Thymus (tissue), 11 donors: ENCODE measurements around the gene ECE2. TPM values are rescaled to one million over a fixed set of nuclear protein-coding genes. Genes with fewer than 3 reads are reported as not detected.

ENCODE experiments used
- DNase-seq, 9 donors: peaks; one replicate each; pipeline ENCODE4 v3.0.0-alpha.2; 2013; ENCODE audit warnings: low spot score in 9 of 9, low read depth in 6 of 9, missing footprints in 1 of 9
- H3K27ac ChIP-seq, 2 donors: one replicate each; pipeline ENCODE4 v1.5.1; 2013; ENCODE audit warnings: control low read depth in 1 of 2, low read depth in 1 of 2, low read length in 1 of 2, mild to moderate bottlenecking in 1 of 2, moderate library complexity in 1 of 2
- H3K27me3 ChIP-seq, 2 donors: one replicate each; pipeline ENCODE4 v1.5.1; 2013; ENCODE audit warnings: low read length in 1 of 2; ENCODE audit not compliant: control insufficient read depth in 2 of 2, insufficient read depth in 1 of 2
- H3K36me3 ChIP-seq, 2 donors: one replicate each; pipeline ENCODE4 v1.5.1; 2013; ENCODE audit warnings: low read length in 1 of 2, mild to moderate bottlenecking in 1 of 2, moderate library complexity in 1 of 2; ENCODE audit not compliant: control insufficient read depth in 2 of 2, insufficient read depth in 2 of 2
- H3K4me1 ChIP-seq, 2 donors: one replicate each; pipeline ENCODE4 v1.5.1; 2013; ENCODE audit warnings: low read length in 2 of 2; ENCODE audit not compliant: control insufficient read depth in 2 of 2, insufficient read depth in 2 of 2
- H3K4me3 ChIP-seq, 2 donors: one replicate each; pipeline ENCODE4 v1.5.1; 2013; ENCODE audit warnings: low read length in 2 of 2, control low read depth in 1 of 2, mild to moderate bottlenecking in 1 of 2
- H3K9me3 ChIP-seq, 2 donors: one replicate each; pipeline ENCODE4 v1.5.1; 2013; ENCODE audit warnings: low read length in 1 of 2, mild to moderate bottlenecking in 1 of 2; ENCODE audit not compliant: control insufficient read depth in 2 of 2, insufficient read depth in 1 of 2
- WGBS: extraction: QIAGEN DNeasy Blood & Tissue Kit; methylation state at CpG from one replicate; pipeline ENCODE4 v1.1.7; 2013; 5-methylcytosine and 5-hydroxymethylcytosine counted together
- polyA plus RNA-seq: library from polyadenylated mRNA; stranded (reverse); fragments of 200-250 nt; gene quantifications from one replicate; pipeline ENCODE4 v1.2.3, GENCODE V29; 2013
- total RNA-seq: library from RNA; stranded (reverse); fragments of 120-200 nt; gene quantifications from one replicate; pipeline ENCODE4 v1.2.4, GENCODE V29; 2013
- donor health status: healthy.

Gene ECE2
- total and polyA plus RNA-seq, 2 donors, result not detected

GRCh38 chr3:184314700-184315542 lies 39.1 kb downstream of the ECE2 start:
- Histone ChIP-seq H3K4me1 (peaks cover 12 to 20% of the 10 kb centered on the region in 2 donors), H3K27me3 (no peaks in the 10 kb centered on the region), H3K4me3 (peak overlapping the region; percentile 74 to 96), H3K36me3 (peaks cover 25 to 30% of the 10 kb centered on the region in 2 donors), H3K9me3 (no peaks in the 10 kb centered on the region), H3K27ac (peak overlapping the region; percentile 67 to 91)
- WGBS, result 2% methylated on average over 89 of the region's 89 CpGs
- DNase-seq, result peak in 3 of 9 donors; percentile 26 to 56 (median 48)

DNA sequence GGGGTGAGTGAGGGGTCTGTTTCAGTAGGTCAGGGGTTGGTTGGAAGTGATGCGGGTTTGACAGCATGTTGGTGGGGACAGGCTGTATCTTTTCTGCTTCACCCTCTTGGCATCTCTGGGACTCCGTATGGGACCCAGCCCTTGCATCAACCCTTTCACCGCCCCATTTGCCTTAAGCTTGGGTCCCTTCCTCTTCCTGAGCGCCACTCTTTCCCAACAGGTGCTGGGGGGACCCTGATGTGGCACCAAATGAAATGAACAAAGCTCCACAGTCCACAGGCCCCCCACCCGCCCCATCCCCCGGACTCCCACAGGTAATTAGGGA lies 39.7 kb downstream of the ECE2 start:
- WGBS, result 61% methylated on average over 6 of the region's 6 CpGs
- Histone ChIP-seq H3K4me3 (peak overlapping the region; percentile 74 to 96), H3K36me3 (peaks cover 27 to 35% of the 10 kb centered on the region in 2 donors), H3K27ac (peak overlapping the region; percentile 67 to 91), H3K27me3 (no peaks in the 10 kb centered on the region), H3K4me1 (peaks cover 12 to 20% of the 10 kb centered on the region in 2 donors), H3K9me3 (no peaks in the 10 kb centered on the region)
- no peak for DNase-seq

GRCh38 chr3:184315871-184316661 lies 40.2 kb downstream of the ECE2 start:
- peak overlapping the region; percentile 74 to 96 for H3K4me3 ChIP-seq
- no peak for DNase-seq
- peaks cover 33 to 41% of the 10 kb centered on the region in 2 donors for H3K36me3 ChIP-seq
- H3K9me3 ChIP-seq, result no peaks in the 10 kb centered on the region
- WGBS, result 89% methylated on average over 16 of the region's 16 CpGs
- H3K27me3 ChIP-seq, result no peaks in the 10 kb centered on the region
- peak overlapping the region in 1 of 2 donors; percentile 21 for H3K27ac ChIP-seq
- H3K4me1 ChIP-seq, result peaks cover 12 to 20% of the 10 kb centered on the region in 2 donors

GRCh38 chr3:184316792-184317191 lies 41.0 kb downstream of the ECE2 start:
- Histone ChIP-seq H3K4me1 (peaks cover 12 to 20% of the 10 kb centered on the region in 2 donors), H3K36me3 (peaks cover 40 to 48% of the 10 kb centered on the region in 2 donors), H3K27ac (no peak overlapping the region), H3K4me3 (no peak overlapping the region), H3K9me3 (no peaks in the 10 kb centered on the region), H3K27me3 (no peaks in the 10 kb centered on the region)
- WGBS, result 94% methylated on average over 7 of the region's 7 CpGs
- DNase-seq, result no peak

DNA sequence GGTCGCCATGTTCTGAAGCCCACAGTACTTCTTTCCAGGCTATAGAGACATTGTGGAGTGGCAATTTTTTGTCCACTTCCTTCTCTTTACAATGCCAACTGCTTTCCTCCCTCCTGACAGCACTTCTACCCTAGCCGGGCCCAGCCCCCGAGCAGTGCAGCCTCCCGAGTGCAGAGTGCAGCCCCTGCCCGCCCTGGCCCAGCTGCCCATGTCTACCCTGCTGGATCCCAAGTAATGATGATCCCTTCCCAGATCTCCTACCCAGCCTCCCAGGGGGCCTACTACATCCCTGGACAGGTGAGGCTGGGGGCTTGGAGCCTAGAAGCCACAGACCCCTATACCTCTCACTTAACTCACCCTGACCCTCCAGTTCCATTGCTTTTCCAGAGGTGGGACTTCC lies 41.4 kb downstream of the ECE2 start:
- no peaks in the 10 kb centered on the region for H3K9me3 ChIP-seq
- peaks cover 44 to 52% of the 10 kb centered on the region in 2 donors for H3K36me3 ChIP-seq
- peaks cover 12 to 20% of the 10 kb centered on the region in 2 donors for H3K4me1 ChIP-seq
- H3K27ac ChIP-seq, result no peak overlapping the region
- 93% methylated on average over 5 of the region's 5 CpGs for WGBS
- no peak overlapping the region for H3K4me3 ChIP-seq
- no peaks in the 10 kb centered on the region for H3K27me3 ChIP-seq
- no peak for DNase-seq

- Histone ChIP-seq H3K27ac (no peak overlapping the region), H3K36me3 (peaks cover 72 to 80% of the 10 kb centered on the region in 2 donors), H3K4me1 (peaks cover 12 to 20% of the 10 kb centered on the region in 2 donors), H3K4me3 (no peak overlapping the region), H3K9me3 (no peaks in the 10 kb centered on the region), H3K27me3 (no peaks in the 10 kb centered on the region)
- 65% methylated on average over 4 of the region's 4 CpGs for WGBS
- no peak for DNase-seq
Measured at GRCh38 chr3:184320104-184320445, 44.3 kb downstream of the ECE2 start.

DNA sequence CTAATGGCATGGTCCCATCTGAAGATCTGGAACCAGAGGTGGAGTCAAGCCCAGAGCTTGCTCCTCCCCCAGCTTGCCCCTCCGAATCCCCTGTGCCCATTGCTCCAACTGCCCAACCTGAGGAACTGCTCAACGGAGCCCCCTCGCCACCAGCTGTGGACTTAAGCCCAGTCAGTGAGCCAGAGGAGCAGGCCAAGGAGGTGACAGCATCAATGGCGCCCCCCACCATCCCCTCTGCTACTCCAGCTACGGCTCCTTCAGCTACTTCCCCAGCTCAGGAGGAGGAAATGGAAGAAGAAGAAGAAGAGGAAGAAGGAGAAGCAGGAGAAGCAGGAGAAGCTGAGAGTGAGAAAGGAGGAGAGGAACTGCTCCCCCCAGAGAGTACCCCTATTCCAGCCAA lies 45.8 kb downstream of the ECE2 start:
- Histone ChIP-seq H3K4me1 (peaks cover 2 to 4% of the 10 kb centered on the region in 2 donors), H3K27ac (no peak overlapping the region), H3K4me3 (no peak overlapping the region), H3K27me3 (no peaks in the 10 kb centered on the region), H3K9me3 (no peaks in the 10 kb centered on the region), H3K36me3 (peaks cover 85 to 93% of the 10 kb centered on the region in 2 donors)
- WGBS, result 99% methylated on average over 5 of the region's 5 CpGs
- DNase-seq, result no peak

DNA sequence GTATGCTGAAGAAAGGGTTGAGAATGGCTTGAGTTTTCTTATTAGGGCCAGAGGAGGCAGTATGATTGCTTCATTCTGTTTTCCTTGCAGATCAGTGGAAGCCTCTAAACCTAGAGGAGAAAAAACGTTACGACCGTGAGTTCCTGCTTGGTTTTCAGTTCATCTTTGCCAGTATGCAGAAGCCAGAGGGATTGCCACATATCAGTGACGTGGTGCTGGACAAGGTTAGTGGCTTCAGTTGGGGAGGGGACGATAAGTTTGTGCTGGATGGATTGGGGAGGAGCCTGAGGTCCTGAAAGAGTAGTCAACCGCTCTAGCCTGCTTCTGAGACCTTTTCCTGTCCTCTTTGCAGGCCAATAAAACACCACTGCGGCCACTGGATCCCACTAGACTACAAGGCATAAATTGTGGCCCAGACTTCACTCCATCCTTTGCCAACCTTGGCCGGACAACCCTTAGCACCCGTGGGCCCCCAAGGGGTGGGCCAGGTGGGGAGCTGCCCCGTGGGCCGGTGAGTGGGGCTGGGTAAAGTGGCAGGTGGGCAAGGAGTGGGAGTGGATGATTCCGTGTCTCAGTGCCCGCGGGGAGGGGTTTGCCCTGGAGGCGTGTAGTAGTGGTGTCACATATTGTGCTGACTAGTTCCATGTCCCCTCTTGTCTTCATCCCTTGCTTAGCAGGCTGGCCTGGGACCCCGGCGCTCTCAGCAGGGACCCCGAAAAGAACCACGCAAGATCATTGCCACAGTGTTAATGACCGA lies 47.1 kb downstream of the ECE2 start:
- H3K27me3 ChIP-seq, result no peaks in the 10 kb centered on the region
- peaks cover 2 to 4% of the 10 kb centered on the region in 2 donors for H3K4me1 ChIP-seq
- WGBS, result 98% methylated on average over 20 of the region's 20 CpGs
- H3K9me3 ChIP-seq, result no peaks in the 10 kb centered on the region
- DNase-seq, result no peak
- H3K36me3 ChIP-seq, result peaks cover 85 to 93% of the 10 kb centered on the region in 2 donors
- no peak overlapping the region for H3K27ac ChIP-seq
- H3K4me3 ChIP-seq, result no peak overlapping the region
